Tibial nerve (tissue), 3 donors: Measurements from ENCODE around the gene CRYGS.

Experiments used
- POLR2A ChIP-seq, 2 donors: fragments of 450-650 bp; IDR thresholded peaks; one replicate each; pipeline ENCODE4 v1.6.1; 2017; ENCODE audit warnings: antibody characterized with exemption in 2 of 2, mild to moderate bottlenecking in 2 of 2, moderate library complexity in 2 of 2
- TF ChIP-seq, protein P1 (sequence below), 5 experiments: fragments of 200-600 bp in 3 of 5; fragments of 450-650 bp in 2 of 5; sonication (generic) in 3 of 5; IDR thresholded peaks; one replicate each; pipeline ENCODE4 v1.5.1; 2016 to 2019; ENCODE audit warnings: antibody characterized with exemption in 5 of 5, mild to moderate bottlenecking in 3 of 5, moderate library complexity in 2 of 5

- TF ChIP-seq, protein P1, sequence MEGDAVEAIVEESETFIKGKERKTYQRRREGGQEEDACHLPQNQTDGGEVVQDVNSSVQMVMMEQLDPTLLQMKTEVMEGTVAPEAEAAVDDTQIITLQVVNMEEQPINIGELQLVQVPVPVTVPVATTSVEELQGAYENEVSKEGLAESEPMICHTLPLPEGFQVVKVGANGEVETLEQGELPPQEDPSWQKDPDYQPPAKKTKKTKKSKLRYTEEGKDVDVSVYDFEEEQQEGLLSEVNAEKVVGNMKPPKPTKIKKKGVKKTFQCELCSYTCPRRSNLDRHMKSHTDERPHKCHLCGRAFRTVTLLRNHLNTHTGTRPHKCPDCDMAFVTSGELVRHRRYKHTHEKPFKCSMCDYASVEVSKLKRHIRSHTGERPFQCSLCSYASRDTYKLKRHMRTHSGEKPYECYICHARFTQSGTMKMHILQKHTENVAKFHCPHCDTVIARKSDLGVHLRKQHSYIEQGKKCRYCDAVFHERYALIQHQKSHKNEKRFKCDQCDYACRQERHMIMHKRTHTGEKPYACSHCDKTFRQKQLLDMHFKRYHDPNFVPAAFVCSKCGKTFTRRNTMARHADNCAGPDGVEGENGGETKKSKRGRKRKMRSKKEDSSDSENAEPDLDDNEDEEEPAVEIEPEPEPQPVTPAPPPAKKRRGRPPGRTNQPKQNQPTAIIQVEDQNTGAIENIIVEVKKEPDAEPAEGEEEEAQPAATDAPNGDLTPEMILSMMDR (IDR thresholded peaks at IDR 0.05) = no peak
- TF ChIP-seq POLR2A (IDR thresholded peaks at IDR 0.05) = no peak
Observed at GRCh38 chr3:186540835-186541226, 3.3 kb downstream of the CRYGS start.
